ENCODE data around the gene KRT84.

DNA sequence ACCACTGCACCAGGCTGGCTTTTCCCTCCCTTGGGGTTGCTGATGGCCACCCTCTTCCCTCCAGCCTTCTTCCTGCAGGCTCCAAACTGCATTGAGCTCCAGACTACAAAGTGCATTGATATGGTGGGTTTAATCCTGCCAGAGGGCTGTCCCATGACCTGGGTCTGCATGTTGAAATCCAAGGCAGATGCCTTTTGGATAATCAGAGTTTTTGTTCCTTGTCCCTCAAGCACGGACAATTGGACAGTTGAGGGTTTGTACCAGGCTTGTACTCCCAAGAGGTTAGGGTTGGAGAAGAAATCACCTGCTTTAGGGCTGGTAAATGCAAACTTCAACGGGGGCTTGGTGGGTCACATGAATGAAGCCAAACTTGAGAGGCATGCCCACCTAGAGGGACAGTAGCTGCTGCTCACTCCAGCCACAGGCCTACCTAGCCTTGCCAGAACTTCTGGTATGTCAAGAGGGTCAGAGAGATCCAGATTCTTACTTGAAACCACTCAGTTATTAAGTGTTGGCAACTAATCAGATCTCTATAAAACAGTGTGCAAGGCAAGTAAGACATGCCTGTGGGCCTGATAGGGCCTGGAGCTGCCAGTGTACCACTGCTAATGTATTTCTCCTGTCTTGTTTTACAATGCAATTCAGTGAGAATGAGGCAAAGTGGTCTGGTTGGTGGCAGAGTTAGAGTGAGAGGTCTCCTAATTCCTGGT, 42.5 kb downstream of the KRT84 start:
- no peak for TF ChIP-seq POLR2A (IDR thresholded peaks at IDR 0.05)
- TF ChIP-seq, protein P1, sequence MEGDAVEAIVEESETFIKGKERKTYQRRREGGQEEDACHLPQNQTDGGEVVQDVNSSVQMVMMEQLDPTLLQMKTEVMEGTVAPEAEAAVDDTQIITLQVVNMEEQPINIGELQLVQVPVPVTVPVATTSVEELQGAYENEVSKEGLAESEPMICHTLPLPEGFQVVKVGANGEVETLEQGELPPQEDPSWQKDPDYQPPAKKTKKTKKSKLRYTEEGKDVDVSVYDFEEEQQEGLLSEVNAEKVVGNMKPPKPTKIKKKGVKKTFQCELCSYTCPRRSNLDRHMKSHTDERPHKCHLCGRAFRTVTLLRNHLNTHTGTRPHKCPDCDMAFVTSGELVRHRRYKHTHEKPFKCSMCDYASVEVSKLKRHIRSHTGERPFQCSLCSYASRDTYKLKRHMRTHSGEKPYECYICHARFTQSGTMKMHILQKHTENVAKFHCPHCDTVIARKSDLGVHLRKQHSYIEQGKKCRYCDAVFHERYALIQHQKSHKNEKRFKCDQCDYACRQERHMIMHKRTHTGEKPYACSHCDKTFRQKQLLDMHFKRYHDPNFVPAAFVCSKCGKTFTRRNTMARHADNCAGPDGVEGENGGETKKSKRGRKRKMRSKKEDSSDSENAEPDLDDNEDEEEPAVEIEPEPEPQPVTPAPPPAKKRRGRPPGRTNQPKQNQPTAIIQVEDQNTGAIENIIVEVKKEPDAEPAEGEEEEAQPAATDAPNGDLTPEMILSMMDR (IDR thresholded peaks at IDR 0.05), result no peak
